GM12801 (cell line): ENCODE measurements around the gene CD59.

ENCODE experiments used
- CTCF ChIP-seq: IDR thresholded peaks from one replicate; pipeline ENCODE4 v1.5.1; 2011; ENCODE audit warnings: control low read depth; ENCODE audit not compliant: insufficient read length; ENCODE audit errors: extremely low read depth

CD59 gene

GRCh38 chr11:33721426-33721825 is 14.8 kb downstream of the CD59 start:
- no peak for TF ChIP-seq CTCF

- no peak for TF ChIP-seq CTCF
Observed at GRCh38 chr11:33719587-33719986, 16.6 kb downstream of the CD59 start.

GRCh38 chr11:33718440-33718839 is 17.8 kb downstream of the CD59 start:
- TF ChIP-seq CTCF: no peak

- TF ChIP-seq CTCF: no peak
Observed at GRCh38 chr11:33716243-33716642, 20.0 kb downstream of the CD59 start.

- no peak for TF ChIP-seq CTCF
Observed at GRCh38 chr11:33713856-33714398, 22.3 kb downstream of the CD59 start.

GRCh38 chr11:33713151-33713855 is 22.9 kb downstream of the CD59 start:
- no peak for TF ChIP-seq CTCF

GRCh38 chr11:33712436-33712835 is 23.8 kb downstream of the CD59 start:
- TF ChIP-seq CTCF: no peak

GRCh38 chr11:33709466-33709865 is 26.8 kb downstream of the CD59 start:
- TF ChIP-seq CTCF: no peak
